CD4-positive, alpha-beta T cell treated with Interleukin-2 at 100 ng/mL for 4 hours (primary cell): ENCODE measurements around the gene NTNG1.

Source experiments
- DNase-seq: peaks from one replicate; pipeline ENCODE4 v3.0.0-alpha.2; 2020; ENCODE audit warnings: low spot score

NTNG1 gene

GRCh38 chr1:107263291-107263915 is 122.6 kb downstream of the NTNG1 start:
- DNase-seq: no peak

- no peak for DNase-seq
These were observed 123.2 kb downstream of the NTNG1 start for GRCh38 chr1:107264007-107264406.

GRCh38 chr1:107264561-107264960 is 123.7 kb downstream of the NTNG1 start:
- DNase-seq: no peak

GRCh38 chr1:107267489-107267888 is 126.7 kb downstream of the NTNG1 start:
- DNase-seq: no peak

GRCh38 chr1:107272321-107272720 is 131.5 kb downstream of the NTNG1 start:
- DNase-seq: no peak

- DNase-seq: no peak
These were observed 132.7 kb downstream of the NTNG1 start for GRCh38 chr1:107273515-107273914.

- DNase-seq: no peak
These were observed 133.4 kb downstream of the NTNG1 start for GRCh38 chr1:107274227-107274626.

- no peak for DNase-seq
These were observed 135.4 kb downstream of the NTNG1 start for GRCh38 chr1:107276247-107276646.

GRCh38 chr1:107277022-107277421 is 136.2 kb downstream of the NTNG1 start:
- DNase-seq: no peak

GRCh38 chr1:107286125-107286524 is 145.3 kb downstream of the NTNG1 start:
- DNase-seq: no peak

- no peak for DNase-seq
These were observed 151.1 kb downstream of the NTNG1 start for GRCh38 chr1:107291987-107292386.

- no peak for DNase-seq
These were observed 153.2 kb downstream of the NTNG1 start for GRCh38 chr1:107293901-107294613.

- DNase-seq: no peak
These were observed 153.8 kb downstream of the NTNG1 start for GRCh38 chr1:107294686-107295085.

GRCh38 chr1:107297681-107298080 is 156.8 kb downstream of the NTNG1 start:
- no peak for DNase-seq

- no peak for DNase-seq
These were observed 157.7 kb downstream of the NTNG1 start for GRCh38 chr1:107298526-107298925.

GRCh38 chr1:107299521-107299920 is 158.7 kb downstream of the NTNG1 start:
- no peak for DNase-seq

GRCh38 chr1:107309962-107310361 is 169.1 kb downstream of the NTNG1 start:
- no peak for DNase-seq

GRCh38 chr1:107315652-107316051 is 174.8 kb downstream of the NTNG1 start:
- DNase-seq: no peak

- no peak for DNase-seq
These were observed 178.1 kb downstream of the NTNG1 start for GRCh38 chr1:107318932-107319331.

- DNase-seq: no peak
These were observed 182.9 kb downstream of the NTNG1 start for GRCh38 chr1:107323784-107324183.

- DNase-seq: no peak
These were observed 186.1 kb downstream of the NTNG1 start for GRCh38 chr1:107326824-107327445.

- no peak for DNase-seq
These were observed 186.6 kb downstream of the NTNG1 start for GRCh38 chr1:107327446-107327845.

GRCh38 chr1:107328087-107328486 is 187.2 kb downstream of the NTNG1 start:
- no peak for DNase-seq
